Duodenal mucosa (tissue), 2 donors: Measurements from ENCODE around the gene PTDSS2.
"Not testable (repeated sequence)": the region's sequence is repeated elsewhere in the genome, so short reads cannot be mapped to it uniquely, and the experiment has no call there.

Experiments used
- H3K27ac ChIP-seq: one replicate; pipeline ENCODE4 v1.7.0; 2013; ENCODE audit warnings: low read depth, low read length
- H3K27me3 ChIP-seq, 2 donors: one replicate each; pipeline ENCODE4 v1.7.0; 2013; ENCODE audit warnings: low read length in 2 of 2, control low read depth in 1 of 2; ENCODE audit not compliant: insufficient read depth in 2 of 2, control insufficient read depth in 1 of 2
- H3K36me3 ChIP-seq, 2 donors: one replicate each; pipeline ENCODE4 v1.7.0; 2013; ENCODE audit warnings: low read length in 2 of 2, control low read depth in 1 of 2; ENCODE audit not compliant: insufficient read depth in 2 of 2, control insufficient read depth in 1 of 2
- H3K4me1 ChIP-seq, 2 donors: one replicate each; pipeline ENCODE4 v1.7.0; 2013; ENCODE audit warnings: low read length in 2 of 2, control low read depth in 1 of 2; ENCODE audit not compliant: insufficient read depth in 2 of 2, control insufficient read depth in 1 of 2
- H3K4me3 ChIP-seq, 2 donors: one replicate each; pipeline ENCODE4 v1.7.0; 2013; ENCODE audit warnings: low read length in 2 of 2, low read depth in 1 of 2
- H3K9ac ChIP-seq, 2 donors: one replicate each; pipeline ENCODE4 v1.7.0; 2013; ENCODE audit warnings: low read length in 2 of 2, low read depth in 1 of 2
- H3K9me3 ChIP-seq, 2 donors: one replicate each; pipeline ENCODE4 v1.7.0; 2013; ENCODE audit warnings: low read length in 2 of 2, control low read depth in 1 of 2; ENCODE audit not compliant: control insufficient read depth in 1 of 2

The PTDSS2 gene

GRCh38 chr11:422249-422656 lies 27.8 kb upstream of the PTDSS2 start:
- H3K27me3 ChIP-seq, result no peaks in the 10 kb centered on the region
- no peak overlapping the region for H3K9ac ChIP-seq
- H3K4me1 ChIP-seq, result peaks cover 0 to 7% of the 10 kb centered on the region in 2 donors
- H3K36me3 ChIP-seq, result peaks cover 0 to 3% of the 10 kb centered on the region in 2 donors
- no peaks in the 10 kb centered on the region for H3K9me3 ChIP-seq
- no peak overlapping the region for H3K27ac ChIP-seq
- H3K4me3 ChIP-seq, result no peak overlapping the region

GRCh38 chr11:424232-424631 lies 25.8 kb upstream of the PTDSS2 start:
- H3K36me3 ChIP-seq, result peaks cover 0 to 3% of the 10 kb centered on the region in 2 donors
- no peak overlapping the region for H3K9ac ChIP-seq
- no peak overlapping the region for H3K4me3 ChIP-seq
- no peaks in the 10 kb centered on the region for H3K9me3 ChIP-seq
- no peak overlapping the region for H3K27ac ChIP-seq
- H3K4me1 ChIP-seq, result no peaks in the 10 kb centered on the region
- no peaks in the 10 kb centered on the region for H3K27me3 ChIP-seq

DNA sequence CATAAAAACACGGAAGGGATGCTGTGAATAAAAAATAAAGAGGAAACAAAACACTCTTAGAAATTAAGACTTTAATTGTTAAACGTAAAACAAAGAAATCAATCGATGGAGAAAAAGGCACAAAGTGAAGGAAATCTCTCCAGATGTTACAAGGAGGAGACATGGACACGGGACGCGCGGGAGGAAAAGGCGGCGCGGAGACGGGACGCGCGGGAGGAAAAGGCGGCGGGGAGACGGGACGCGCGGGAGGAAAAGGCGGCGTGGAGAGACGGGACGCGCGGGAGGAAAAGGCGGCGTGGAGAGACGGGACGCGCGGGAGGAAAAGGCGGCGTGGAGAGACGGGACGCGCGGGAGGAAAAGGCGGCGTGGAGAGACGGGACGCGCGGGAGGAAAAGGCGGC lies 25.3 kb upstream of the PTDSS2 start:
- H3K4me1 ChIP-seq, H3K36me3 ChIP-seq, H3K4me3 ChIP-seq, H3K9me3 ChIP-seq, H3K27me3 ChIP-seq, H3K9ac ChIP-seq, H3K27ac ChIP-seq: not testable (repeated sequence)

GRCh38 chr11:425301-425700 lies 24.8 kb upstream of the PTDSS2 start:
- no peaks in the 10 kb centered on the region for H3K9me3 ChIP-seq
- peaks cover 0 to 3% of the 10 kb centered on the region in 2 donors for H3K36me3 ChIP-seq
- H3K27ac ChIP-seq, result no peak overlapping the region
- H3K9ac ChIP-seq, result no peak overlapping the region
- no peaks in the 10 kb centered on the region for H3K4me1 ChIP-seq
- H3K4me3 ChIP-seq, result no peak overlapping the region
- H3K27me3 ChIP-seq, result no peaks in the 10 kb centered on the region

DNA sequence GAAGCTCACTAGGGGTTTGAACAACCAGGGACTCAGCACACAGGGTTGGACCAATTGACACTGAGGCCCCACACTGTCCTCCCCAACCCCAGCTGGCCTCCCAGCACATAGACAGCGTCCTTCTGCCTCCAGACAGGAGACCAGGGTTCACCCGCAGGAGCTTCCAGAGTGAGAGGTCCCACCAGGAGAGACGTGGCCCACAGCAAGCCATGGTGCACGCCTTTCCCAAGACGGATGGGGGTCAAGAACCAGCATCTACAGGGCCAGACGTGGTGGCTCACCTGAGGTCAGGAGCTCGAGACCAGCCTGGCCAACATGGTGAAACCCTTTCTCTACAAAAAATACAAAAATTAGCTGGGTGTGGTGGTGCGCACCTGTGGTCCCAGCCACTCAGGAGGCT lies 23.2 kb upstream of the PTDSS2 start:
- Histone ChIP-seq H3K27ac (no peak overlapping the region), H3K4me1 (no peaks in the 10 kb centered on the region), H3K27me3 (no peaks in the 10 kb centered on the region), H3K9me3 (no peaks in the 10 kb centered on the region), H3K4me3 (no peak overlapping the region), H3K36me3 (peaks cover 0 to 3% of the 10 kb centered on the region in 2 donors), H3K9ac (no peak overlapping the region)

- Histone ChIP-seq H3K27me3 (no peaks in the 10 kb centered on the region), H3K4me3 (no peak overlapping the region), H3K9me3 (no peaks in the 10 kb centered on the region), H3K36me3 (peaks cover 0 to 11% of the 10 kb centered on the region in 2 donors), H3K27ac (no peak overlapping the region), H3K9ac (no peak overlapping the region), H3K4me1 (no peaks in the 10 kb centered on the region)
Measured at GRCh38 chr11:428295-428694, 21.8 kb upstream of the PTDSS2 start.

DNA sequence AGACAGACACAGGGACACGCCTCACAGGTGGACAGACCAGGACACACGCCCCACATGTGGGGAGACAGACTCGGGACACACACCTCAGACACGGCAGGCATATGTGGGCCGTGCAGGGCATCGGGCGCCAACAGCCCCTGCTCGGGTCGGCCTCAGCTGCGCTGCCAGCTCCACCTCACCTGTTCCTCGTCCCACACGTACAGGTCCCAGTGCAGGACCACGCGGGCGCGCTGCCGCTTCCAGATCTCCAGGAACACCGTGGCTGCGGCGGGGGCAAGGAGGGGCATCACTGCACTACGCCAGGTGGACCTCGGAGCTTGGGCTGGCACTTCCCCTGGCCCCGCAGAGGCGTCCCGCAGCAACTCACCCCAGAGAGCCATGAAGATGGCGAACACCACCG lies 20.7 kb upstream of the PTDSS2 start:
- H3K27me3 ChIP-seq, result no peaks in the 10 kb centered on the region
- H3K36me3 ChIP-seq, result peaks cover 0 to 11% of the 10 kb centered on the region in 2 donors

GRCh38 chr11:429931-430456 lies 20.1 kb upstream of the PTDSS2 start:
- Histone ChIP-seq H3K36me3 (peaks cover 0 to 11% of the 10 kb centered on the region in 2 donors), H3K4me3 (no peak overlapping the region), H3K9ac (no peak overlapping the region), H3K27me3 (no peaks in the 10 kb centered on the region), H3K4me1 (no peaks in the 10 kb centered on the region), H3K27ac (no peak overlapping the region), H3K9me3 (no peaks in the 10 kb centered on the region)

More for the DNA sequence above, 20.7 kb upstream of the PTDSS2 start:
- H3K4me1 ChIP-seq, result no peaks in the 10 kb centered on the region
- no peaks in the 10 kb centered on the region for H3K9me3 ChIP-seq
- H3K4me3 ChIP-seq, result no peak overlapping the region
- H3K9ac ChIP-seq, result no peak overlapping the region
- H3K27ac ChIP-seq, result no peak overlapping the region

DNA sequence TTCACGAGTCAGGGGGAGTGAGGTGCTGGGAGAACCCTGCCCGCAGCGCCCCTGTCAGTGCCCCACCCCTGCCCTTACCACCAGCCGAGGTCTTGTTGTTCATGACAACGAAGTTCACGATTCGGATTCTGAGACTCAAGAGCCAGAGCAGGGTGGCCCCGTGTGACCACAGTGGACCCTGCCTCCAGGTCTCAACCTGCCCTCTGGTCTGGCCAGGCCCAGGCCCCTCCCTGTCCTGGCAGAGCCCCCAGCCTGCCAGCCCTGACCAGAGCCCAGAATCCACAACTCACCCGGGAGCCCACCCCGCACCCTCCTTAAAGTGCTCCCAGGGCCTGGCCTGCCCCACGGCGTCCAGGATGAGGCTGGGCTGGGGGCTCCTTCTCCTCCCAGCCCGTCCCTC lies 18.2 kb upstream of the PTDSS2 start:
- H3K36me3 ChIP-seq, result peaks cover 0 to 11% of the 10 kb centered on the region in 2 donors
- no peaks in the 10 kb centered on the region for H3K27me3 ChIP-seq
- no peak overlapping the region for H3K9ac ChIP-seq
- no peak overlapping the region for H3K27ac ChIP-seq
- H3K4me1 ChIP-seq, result no peaks in the 10 kb centered on the region
- no peaks in the 10 kb centered on the region for H3K9me3 ChIP-seq
- H3K4me3 ChIP-seq, result no peak overlapping the region

DNA sequence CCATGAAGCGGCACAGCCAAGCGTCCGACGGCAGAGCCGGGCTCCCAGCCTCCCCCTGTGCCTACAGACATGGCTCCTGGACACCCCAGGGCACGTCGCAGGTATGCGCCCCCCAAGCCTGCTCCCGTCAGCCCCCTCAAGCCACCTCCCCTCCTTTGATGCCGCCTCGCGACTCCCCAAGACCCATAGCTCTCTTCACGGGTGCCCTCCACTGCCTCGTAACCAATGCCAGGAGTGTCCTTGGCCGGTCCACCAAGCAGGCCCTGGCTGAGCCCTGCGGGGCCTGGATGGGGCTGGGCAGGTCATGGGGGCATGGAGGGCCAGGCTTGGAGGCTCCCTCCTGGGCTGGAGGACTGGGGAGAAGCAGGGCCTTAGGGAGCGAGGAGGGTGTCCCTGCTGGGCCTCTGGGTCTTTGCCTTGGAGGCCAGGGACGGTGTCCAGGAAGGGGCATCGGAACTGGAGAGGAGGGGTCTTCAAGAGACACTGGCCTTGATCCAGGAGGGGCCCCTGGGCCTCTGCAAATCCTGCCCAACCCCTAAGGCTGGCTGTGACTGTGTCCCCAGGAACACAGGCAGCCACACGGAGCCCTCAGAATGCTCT lies 17.5 kb upstream of the PTDSS2 start:
- Histone ChIP-seq H3K4me1 (no peaks in the 10 kb centered on the region), H3K27me3 (no peaks in the 10 kb centered on the region), H3K36me3 (peaks cover 0 to 11% of the 10 kb centered on the region in 2 donors), H3K9ac (no peak overlapping the region), H3K4me3 (no peak overlapping the region), H3K9me3 (no peaks in the 10 kb centered on the region), H3K27ac (no peak overlapping the region)
